Ramos (cell line): Measurements from ENCODE around the gene PRR20G.

Experiments used
- in situ Hi-C: fragments of 300-500 bp; cut with MboI; formaldehyde crosslinking; loops from one replicate; pipeline ENCODE4 v1.14.3; 2022; ENCODE audit warnings: low sequenced_read_pairs; ENCODE audit not compliant: unreplicated experiment

Gene PRR20G

DNA sequence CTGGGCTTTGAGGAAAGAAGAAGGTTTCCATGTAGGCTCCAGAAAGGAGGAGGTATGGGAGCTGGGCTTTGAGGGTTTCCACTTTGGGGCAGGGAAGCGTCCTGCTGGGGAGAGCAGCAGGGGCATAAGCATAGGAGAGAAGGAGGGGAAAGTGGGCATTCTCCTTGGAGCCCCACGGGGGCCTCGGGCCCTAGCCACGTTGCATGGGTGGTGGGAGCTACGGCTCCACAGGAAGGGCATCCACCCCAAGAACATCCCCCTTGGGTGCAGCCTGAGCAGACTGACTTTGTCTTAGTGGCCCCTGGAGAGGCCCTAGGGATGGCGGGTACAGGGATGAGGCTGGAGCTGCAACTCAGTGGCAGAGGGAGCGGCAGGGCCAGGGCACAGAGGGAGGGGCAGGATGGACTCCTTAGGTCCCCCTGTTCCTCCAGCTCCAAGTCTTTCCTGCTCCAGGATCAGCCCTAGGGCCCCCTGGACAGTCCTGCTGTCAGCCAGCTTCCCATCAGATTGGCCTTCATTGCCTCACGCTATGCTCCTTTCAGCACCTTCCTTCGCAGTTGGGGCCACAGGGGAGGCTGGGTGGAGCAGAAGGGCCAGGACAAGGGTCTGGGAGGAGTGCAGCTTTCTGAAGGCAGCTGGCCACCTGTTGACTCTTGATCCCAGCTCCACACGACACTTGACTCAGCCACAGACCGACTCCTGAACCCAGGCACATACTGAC is 22.9 kb downstream of the PRR20G start:
- in situ Hi-C loops, result no loop called here

DNA sequence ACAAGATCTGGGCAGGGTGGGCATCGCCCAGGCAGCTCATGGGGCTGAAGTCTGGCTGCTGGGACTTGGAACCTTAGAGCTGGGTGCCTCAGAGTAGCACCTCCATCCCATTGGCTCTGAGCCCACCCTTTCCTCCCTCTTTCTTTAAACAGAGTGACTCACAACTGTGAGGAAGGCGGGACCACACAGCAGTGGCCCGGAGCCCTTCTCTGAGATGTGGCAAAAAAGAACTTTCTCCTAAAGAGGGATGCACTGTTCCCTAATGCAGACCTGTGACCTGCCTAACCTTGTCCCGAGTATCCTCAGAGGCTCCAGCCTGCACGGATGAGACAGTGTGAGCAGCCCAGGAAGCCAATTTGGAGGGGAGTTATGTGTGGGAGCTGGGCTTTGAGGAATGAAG is 23.6 kb downstream of the PRR20G start:
- in situ Hi-C loops, result no loop called here

DNA sequence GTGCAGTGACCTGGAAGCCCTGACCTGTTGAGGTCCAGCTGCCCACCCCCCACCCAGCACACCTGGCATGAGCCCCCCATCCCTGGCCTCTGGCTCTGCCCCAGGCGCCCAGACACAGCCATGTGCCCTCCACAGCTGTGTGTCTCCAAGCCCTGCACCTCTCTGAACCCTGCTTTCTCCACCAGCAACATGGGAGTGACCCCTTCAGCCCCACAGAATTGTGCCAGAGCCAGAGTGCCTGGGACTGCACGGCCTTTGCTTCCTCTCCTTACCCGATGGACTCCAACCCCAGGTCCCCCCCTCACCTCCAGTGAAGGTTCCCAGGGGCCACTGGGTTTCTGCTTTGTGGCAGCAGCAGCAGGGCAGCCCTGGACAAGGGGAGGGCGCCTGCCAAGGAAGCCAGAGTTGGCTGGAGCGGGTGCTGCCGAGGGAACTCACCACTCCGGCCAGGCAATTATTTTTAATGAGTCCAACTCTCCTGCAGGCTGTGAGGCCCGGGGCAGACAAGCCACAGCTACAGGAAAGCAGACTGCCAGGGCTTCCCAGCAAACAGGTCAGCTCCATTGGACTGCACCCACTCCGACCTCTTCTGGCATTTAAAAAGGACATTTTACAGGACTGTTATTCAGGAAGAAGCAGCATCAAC is 24.1 kb downstream of the PRR20G start:
- in situ Hi-C loops, result no loop called here

DNA sequence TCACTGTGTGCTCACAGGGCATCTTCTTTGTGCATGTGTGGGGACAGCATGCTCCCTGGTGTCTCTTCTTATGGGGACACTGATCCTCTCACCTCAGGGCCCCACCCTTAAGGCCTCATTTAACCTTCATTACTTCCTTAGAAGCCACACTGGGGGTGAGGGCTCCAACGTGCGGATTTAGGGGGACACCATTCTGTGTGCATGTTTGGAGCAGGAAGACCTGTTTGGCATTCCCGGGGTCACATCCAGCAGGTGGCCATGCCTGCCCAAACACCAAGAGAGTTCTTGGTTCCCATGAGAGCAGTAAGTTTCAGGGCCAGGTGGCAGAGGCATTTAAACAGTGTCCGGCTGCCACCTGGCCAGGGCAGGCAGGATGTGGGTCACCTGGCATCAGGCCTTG is 24.8 kb downstream of the PRR20G start:
- in situ Hi-C loops, result no loop called here

DNA sequence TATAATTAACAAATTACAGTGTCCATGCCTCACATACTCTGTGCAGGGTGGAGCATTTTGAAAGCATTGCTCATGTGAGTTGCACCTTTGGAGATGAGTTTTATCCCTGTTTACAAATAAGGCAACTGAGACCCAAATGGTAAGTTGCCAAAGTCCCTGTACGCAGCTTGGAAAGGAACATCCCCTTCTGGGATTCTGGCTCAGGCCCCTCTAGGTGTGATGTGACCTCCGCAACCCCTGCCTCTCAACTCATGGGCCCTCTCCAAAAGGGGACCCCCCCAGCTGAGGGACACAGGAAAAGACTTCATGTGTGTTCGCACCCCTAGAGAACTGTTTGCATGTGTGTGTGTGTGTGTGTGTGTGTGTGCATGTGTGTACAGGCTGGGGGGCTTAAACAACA is 25.3 kb downstream of the PRR20G start:
- in situ Hi-C loops, result no loop called here

DNA sequence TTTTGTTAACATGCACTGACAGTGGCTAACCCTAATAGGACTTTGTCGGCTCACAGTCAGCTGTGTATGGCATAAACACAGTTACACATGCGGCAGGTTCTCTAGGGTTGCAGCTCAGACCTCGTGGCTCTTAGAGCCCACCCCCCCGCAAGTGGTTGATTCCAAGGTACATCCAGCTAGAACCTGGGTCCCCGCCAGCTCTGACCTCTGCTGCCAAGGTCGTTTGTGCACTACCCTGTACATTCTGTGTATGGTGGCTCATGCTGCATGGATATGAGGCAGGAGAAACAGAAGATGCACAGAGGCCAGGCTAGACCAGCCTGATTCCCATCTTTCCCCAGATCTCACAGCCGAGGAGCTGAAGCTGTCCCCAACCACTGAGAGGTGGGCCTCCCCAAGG is 25.9 kb downstream of the PRR20G start:
- in situ Hi-C loops, result no loop called here

DNA sequence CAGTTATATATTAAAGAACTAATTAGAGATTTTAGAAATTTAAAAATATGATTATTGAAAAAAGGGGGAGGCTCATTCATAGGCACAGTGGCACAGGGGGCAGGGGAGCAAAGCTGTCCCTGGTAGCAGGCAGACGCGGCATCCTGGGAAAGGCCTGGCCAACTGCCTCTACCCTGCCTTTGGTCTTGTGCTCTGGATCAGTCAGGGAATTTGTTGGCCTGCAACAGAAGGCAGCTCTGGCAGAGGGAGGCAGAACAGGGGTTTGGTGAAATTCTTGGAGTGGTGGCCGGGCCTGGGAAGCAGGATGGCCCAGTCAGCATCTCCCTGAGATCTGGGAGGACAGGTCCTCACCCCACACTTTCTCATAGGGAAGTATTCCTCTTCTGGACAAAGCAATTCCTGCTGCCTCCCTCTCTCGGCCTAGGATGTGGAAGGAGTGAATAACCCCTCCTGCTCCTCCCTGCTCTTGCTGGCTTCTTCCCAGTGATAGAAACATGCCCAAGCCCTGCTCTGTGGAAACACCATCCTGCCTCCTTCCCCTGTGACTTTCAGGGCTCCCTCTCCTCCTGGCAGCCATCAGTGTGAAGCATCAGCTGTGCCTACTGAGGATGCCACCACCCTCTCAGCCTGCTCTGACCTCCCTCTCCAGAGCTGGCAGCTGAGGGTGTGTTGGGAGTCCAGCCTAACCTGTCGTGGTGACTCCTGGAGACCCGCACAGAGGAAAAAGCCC is 26.9 kb downstream of the PRR20G start:
- in situ Hi-C loops, result no loop called here

DNA sequence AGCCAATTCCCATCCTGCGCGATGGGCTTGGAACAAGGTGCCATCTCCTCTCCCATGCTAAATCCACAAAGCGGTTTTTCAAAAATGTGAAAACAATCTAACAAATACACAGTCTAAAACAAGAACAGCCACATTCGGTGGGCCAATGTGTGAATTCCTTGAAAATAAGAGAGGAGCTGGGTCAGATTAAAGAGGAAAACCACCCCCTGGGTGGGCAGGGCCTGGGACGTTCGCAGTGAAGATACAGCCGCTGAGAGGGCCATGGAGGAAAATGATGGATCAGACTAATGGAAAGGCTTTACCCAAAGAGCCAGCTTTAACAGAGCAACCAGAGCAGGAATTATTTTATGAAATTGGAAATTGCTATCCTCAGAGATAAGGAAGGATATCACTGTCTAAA is 27.4 kb downstream of the PRR20G start:
- in situ Hi-C loops, result no loop called here

DNA sequence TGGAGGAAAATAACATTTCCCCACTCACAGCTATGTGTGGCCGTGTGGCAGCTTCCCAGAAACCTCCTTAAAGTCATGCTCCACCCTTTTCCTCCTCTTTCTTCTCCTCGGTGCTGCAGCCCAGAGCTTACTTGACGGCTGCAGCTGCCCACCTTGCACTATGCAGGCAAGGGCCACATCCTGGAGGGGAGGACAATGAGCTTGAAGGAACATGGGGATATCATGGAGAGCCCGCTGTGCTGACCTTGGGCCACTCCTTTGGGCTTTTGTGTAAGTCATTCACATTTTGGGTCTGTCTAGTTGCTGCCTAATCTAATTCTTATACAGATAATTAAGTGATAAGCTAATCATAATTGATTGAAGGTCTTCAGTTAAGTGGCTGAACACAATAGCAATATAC is 28.0 kb downstream of the PRR20G start:
- in situ Hi-C loops, result no loop called here

DNA sequence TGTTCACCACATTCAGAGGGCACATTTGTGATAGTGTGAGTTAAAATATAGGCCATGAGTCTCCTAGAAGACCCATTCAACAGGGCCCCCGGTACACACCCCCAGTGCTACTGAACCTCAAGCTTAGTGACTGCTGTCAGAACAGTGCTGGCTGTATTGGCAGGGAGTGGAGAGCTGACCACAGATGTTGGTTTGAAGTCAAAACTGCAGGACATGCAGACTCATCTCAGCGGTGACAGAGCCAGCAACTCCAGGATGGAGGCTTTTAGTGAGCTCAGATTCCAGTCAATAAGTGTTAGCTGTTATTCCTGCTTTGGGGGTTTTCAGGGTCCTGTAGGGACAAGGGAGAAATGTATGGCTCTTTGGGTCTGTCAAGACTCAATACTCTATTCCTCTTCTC is 29.1 kb downstream of the PRR20G start:
- in situ Hi-C loops, result no loop called here

DNA sequence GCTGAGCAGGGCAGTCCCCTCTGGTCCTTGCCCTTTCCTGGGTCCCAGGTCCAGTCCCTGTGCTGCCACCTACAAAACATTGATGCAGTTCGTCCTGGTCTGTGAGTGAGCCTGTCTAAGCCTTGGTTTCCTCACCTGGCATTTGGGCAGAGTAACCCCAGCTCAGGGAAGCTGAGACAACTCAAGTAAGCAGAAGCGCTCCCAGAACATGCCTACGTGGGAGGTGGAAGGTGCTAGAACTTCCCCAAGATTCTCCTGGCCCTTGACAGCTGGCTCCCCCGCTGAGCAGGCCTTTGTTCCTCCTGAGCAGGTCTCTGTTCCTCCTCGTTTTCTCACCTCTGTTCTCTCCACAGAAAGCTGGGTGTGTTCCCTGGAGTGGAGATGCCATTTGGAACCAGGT is 30.5 kb downstream of the PRR20G start:
- in situ Hi-C loops, result no loop called here

DNA sequence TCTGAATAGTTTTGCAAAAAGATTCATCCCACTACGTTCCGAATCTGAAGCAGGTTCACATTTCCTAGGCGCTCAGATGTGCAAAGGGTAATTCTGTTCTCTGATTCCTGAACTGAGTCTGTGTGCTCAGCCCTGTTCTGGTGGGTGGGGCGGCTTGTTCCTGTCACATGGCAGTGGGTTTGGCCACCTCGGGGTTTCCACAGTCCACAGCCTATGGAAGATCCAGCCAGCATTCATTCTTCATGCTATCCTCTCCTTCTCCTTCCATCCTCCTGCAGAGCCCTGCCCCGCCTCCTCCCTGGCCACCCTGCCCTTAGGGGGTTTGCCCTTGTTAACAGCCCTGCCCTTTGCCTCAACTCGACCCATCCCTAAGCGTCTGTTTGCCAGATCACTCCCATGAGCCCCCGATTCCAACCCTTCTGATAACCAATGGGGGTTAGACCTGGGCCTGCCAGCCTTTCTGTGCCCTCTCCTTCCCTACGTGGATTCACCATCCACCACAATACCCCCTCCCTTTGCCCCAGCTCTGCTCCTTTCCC is 31.0 kb downstream of the PRR20G start:
- in situ Hi-C loops, result no loop called here

DNA sequence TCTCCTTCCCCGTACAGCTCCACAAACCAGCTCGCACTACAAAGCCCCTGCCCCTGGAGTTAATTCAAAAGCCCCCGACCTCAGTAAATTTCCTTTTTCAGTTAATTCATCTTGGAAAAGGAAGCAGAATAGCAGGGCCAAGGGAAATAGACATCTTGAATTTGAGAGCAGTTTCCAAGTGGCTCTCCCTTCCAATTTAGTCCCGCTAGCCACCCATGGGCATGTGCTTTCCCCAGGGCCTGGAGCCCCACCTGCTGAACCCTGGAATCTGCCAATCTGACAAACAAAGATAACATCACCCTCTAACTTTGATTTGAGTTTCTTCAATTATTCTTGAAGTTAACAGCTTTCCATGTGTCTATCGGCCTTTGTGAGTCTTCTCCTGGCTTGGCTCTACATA is 31.7 kb downstream of the PRR20G start:
- in situ Hi-C loops, result no loop called here

DNA sequence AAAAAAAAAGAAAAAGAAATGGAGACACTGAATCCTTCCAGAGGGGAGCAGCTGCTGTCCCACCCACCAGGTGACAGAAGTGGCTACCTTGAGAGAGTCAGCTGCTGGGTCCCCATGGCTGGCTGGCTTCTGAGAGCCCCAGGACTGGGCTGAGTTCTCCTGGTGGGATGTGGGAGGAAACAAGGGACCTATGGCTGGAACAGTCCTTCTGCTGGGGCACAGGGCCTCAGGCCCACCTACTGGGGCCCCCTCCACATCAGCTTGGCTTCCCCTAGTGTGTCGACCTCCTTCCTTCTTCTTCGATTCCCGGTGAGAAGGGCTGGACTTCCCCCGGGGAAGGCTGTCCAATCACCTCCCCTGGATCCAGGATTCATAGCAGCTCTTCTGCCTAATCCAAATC is 32.3 kb downstream of the PRR20G start:
- in situ Hi-C loops, result no loop called here

DNA sequence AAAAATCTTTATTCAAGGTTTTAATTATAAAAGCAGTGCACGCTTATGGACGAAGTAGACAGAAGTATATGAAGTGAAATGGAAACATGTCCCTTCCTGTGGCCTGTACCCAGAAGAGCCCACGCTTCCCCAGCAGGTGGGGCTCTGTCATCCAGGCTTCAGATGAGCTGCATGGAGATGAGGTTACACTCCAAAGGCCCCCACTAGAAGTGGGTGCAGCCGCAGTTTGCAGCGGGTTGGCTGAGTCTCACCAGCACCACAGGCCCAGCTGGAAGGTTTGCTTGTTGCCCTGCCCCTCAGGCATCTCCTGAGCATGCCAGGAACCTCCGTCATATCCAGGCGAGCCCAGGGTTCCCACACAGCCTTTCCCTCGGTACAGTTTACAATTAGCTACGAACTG is 33.1 kb downstream of the PRR20G start:
- in situ Hi-C loops, result no loop called here

DNA sequence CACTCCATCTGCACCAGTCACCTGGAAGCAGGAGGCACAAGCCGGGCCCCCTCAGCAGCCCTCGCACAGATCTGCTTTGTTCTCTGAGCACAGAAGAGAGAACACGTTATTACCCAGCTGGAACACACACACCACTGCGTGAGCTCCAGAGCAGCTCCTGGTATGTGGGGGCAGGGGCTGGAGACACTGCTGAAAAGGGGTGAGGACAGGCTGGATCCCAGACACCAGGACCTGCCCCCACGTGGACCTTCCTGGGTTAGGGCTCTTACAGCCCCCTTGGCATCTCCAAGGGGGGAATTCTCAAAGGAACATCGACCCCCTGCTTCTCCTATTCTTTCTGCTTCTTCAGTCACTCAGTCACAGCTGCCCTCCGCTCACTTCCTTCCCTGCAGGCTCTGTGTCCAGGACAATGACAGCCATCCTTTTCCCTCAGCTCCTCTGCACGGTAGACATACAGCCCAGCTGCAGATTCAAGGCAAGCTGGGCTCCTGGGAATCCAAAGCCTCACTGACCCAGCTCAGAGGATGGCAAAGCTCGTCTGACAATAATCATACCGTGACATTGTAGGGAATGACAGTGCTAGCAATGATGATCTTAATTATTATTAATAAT is 33.7 kb downstream of the PRR20G start:
- in situ Hi-C loops, result no loop called here

DNA sequence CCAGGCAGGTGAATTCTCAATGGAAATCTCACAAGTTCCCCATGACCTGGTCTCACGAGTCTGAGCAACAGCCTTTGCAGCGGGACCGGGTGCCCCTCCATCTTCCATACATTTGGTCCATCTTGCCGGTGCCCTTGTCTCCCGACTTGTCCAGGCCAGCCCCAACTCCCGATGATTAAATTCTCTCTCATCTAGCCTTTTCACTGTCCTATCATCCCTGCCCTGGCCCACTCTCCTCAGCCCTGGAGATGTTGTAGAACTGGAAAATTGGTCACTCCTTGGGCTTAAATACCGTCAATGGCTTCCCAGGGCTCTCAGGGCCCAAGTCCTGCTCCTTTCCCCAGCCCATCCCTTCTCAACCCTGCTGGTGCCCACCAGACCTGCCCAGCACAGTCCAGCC is 34.4 kb downstream of the PRR20G start:
- in situ Hi-C loops, result no loop called here

DNA sequence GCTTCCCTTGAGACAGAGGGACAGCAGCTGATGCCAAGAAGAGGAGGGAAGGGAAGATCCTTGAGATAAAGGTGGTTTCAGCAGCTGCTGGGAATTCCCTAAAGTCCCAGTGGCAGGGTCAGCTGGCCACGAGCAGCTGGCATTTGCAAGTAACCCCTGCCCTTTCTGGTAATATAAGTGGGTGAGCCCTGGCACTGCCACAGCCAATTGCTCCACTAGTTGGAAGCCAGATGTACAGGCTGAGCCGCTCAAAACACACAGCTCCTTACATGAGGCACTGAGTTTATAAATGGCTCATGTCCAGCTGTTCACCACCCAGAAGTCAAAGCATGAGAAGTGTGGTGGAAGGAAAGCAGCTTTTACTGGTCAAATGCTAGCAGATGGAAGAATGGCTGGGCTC is 35.4 kb downstream of the PRR20G start:
- in situ Hi-C loops, result no loop called here

DNA sequence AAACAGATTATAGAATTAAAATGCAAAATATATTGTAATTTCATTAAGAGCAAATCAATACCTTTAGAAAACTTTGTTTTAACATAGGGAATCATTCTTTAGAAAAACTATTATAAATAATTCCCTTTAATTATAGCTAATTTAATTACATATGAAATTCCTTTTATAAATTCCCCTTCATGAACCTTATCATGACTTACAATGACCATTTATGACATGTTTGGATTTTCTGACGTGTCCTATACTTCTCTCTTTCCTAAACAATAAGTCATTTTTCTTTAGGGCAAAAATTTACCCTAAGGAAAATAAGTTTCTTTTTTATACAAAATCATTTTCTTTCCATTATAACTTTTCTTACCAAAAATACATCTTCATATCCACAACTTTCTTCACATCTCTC is 37.8 kb downstream of the PRR20G start:
- in situ Hi-C loops, result no loop called here

DNA sequence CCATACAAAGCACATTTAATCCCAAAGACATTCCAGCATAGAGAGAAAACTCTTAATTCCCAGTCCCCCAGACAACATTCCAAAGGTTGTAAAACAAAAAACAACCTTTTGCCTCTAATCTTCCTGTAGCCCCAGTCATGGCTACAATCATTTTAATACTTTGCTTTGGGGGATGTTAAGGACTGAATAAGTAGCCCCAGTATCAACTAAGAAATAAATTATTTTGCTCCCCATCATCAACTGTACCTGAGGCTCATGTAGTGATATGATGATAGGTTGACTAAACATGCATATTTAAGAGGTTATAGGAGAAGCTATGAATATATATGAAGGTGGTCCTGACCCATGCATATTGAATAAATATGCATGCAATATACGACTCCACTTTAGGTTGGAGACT is 40.6 kb downstream of the PRR20G start:
- in situ Hi-C loops, result no loop called here

DNA sequence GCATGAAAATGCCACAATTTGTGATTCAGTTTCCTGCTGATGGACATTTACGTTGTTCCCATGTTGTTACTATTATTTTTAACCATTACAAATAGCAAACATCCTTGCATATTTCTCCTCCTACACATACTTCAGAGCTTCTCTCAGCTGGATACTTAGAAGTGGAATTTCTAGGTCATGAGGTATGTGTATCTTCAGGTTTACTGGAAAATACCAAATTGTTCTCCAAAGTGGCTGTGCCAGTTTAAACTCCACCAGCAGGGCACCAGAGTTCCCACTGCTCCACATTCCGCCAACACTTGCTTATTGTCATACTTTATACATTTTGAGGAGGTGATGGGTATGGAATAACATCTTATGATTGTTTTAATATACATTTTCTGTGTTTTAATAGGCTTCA is 49.2 kb downstream of the PRR20G start:
- in situ Hi-C loops, result no loop called here
